Measurements from ENCODE around the gene PER1. TPM values are rescaled to one million over a fixed set of nuclear protein-coding genes. Genes with fewer than 3 reads are reported as not detected.

The PER1 gene
- total and polyA plus RNA-seq, 2 of the 13 experiments (the other 11 are each of a cell fraction or from before 2014, with no cell fraction given): 2.6 to 3.6 TPM

DNA sequence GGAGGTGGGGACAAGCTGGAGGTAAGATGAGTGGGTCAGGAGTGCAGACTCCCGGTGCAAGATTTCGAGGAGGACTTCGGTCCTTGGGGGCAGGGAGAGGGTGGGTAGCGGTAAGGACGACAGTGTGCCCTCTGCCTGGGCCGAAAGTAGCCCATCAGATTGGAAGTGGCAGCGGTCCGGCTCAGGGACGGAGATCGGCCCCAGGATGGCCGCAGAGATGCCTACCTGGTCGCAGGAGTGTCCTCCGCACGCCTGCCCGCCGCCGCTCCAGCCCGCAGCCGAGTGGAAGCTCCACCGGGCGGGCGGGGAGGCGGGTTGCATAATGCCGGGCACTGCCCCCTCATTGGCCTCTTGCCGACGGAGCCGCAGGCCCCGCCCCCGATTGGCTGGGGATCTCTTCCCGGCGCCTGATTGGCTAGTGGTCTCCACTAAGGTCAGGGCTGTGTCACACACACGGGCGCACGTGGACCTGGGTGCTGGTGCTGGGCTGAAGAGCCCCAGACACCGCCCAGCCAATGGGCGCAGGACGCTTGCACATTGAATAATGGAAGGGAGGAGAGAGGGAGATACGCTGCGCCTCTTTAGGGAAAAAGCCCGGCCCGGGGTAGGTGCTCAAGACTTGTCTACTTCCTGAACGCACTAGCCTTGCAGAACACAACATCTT, at the start of gene PER1 (continued):
- TF ChIP-seq, protein P1, sequence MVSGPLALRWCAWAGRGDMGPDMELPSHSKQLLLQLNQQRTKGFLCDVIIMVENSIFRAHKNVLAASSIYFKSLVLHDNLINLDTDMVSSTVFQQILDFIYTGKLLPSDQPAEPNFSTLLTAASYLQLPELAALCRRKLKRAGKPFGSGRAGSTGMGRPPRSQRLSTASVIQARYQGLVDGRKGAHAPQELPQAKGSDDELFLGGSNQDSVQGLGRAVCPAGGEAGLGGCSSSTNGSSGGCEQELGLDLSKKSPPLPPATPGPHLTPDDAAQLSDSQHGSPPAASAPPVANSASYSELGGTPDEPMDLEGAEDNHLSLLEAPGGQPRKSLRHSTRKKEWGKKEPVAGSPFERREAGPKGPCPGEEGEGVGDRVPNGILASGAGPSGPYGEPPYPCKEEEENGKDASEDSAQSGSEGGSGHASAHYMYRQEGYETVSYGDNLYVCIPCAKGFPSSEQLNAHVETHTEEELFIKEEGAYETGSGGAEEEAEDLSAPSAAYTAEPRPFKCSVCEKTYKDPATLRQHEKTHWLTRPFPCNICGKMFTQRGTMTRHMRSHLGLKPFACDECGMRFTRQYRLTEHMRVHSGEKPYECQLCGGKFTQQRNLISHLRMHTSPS (CRISPR knock-in tag; IDR thresholded peaks at IDR 0.05; ENCODE audit: low read depth): no peak
- TF ChIP-seq REPIN1 (CRISPR knock-in tag; IDR thresholded peaks at IDR 0.05; ENCODE audit: borderline replicate concordance, low read depth): no peak
- peak; percentile 29; the same call in 1 of the 2 replicates for TF ChIP-seq MED1 (CRISPR knock-in tag; IDR thresholded peaks at IDR 0.05)
- no peak for TF ChIP-seq SMAD3 (CRISPR knock-in tag; IDR thresholded peaks at IDR 0.05)
- TF ChIP-seq SALL1 (CRISPR knock-in tag; IDR thresholded peaks at IDR 0.05): peak; percentile 70
- no peak for TF ChIP-seq SNRNP70 (IDR thresholded peaks at IDR 0.05; ENCODE audit: low read depth, low read length)
- no peak for TF ChIP-seq ZNF619 (CRISPR knock-in tag; IDR thresholded peaks at IDR 0.05)
- no peak for TF ChIP-seq ZNF12 (CRISPR knock-in tag; IDR thresholded peaks at IDR 0.05)
- no peak for TF ChIP-seq KLF15 (CRISPR knock-in tag; IDR thresholded peaks at IDR 0.05; ENCODE audit: borderline replicate concordance)
- TF ChIP-seq ZNF121 (CRISPR knock-in tag; IDR thresholded peaks at IDR 0.05): no peak
- TF ChIP-seq, protein P2, sequence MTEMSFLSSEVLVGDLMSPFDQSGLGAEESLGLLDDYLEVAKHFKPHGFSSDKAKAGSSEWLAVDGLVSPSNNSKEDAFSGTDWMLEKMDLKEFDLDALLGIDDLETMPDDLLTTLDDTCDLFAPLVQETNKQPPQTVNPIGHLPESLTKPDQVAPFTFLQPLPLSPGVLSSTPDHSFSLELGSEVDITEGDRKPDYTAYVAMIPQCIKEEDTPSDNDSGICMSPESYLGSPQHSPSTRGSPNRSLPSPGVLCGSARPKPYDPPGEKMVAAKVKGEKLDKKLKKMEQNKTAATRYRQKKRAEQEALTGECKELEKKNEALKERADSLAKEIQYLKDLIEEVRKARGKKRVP (CRISPR knock-in tag; IDR thresholded peaks at IDR 0.05): no peak
- TF ChIP-seq SMARCE1 (IDR thresholded peaks at IDR 0.05; ENCODE audit: borderline replicate concordance): no peak
- TF ChIP-seq NFYC (CRISPR knock-in tag; IDR thresholded peaks at IDR 0.05): peak; percentile 80
- TF ChIP-seq, protein P3, sequence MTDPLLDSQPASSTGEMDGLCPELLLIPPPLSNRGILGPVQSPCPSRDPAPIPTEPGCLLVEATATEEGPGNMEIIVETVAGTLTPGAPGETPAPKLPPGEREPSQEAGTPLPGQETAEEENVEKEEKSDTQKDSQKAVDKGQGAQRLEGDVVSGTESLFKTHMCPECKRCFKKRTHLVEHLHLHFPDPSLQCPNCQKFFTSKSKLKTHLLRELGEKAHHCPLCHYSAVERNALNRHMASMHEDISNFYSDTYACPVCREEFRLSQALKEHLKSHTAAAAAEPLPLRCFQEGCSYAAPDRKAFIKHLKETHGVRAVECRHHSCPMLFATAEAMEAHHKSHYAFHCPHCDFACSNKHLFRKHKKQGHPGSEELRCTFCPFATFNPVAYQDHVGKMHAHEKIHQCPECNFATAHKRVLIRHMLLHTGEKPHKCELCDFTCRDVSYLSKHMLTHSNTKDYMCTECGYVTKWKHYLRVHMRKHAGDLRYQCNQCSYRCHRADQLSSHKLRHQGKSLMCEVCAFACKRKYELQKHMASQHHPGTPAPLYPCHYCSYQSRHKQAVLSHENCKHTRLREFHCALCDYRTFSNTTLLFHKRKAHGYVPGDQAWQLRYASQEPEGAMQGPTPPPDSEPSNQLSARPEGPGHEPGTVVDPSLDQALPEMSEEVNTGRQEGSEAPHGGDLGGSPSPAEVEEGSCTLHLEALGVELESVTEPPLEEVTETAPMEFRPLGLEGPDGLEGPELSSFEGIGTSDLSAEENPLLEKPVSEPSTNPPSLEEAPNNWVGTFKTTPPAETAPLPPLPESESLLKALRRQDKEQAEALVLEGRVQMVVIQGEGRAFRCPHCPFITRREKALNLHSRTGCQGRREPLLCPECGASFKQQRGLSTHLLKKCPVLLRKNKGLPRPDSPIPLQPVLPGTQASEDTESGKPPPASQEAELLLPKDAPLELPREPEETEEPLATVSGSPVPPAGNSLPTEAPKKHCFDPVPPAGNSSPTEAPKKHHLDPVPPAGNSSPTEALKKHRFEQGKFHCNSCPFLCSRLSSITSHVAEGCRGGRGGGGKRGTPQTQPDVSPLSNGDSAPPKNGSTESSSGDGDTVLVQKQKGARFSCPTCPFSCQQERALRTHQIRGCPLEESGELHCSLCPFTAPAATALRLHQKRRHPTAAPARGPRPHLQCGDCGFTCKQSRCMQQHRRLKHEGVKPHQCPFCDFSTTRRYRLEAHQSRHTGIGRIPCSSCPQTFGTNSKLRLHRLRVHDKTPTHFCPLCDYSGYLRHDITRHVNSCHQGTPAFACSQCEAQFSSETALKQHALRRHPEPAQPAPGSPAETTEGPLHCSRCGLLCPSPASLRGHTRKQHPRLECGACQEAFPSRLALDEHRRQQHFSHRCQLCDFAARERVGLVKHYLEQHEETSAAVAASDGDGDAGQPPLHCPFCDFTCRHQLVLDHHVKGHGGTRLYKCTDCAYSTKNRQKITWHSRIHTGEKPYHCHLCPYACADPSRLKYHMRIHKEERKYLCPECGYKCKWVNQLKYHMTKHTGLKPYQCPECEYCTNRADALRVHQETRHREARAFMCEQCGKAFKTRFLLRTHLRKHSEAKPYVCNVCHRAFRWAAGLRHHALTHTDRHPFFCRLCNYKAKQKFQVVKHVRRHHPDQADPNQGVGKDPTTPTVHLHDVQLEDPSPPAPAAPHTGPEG (CRISPR knock-in tag; IDR thresholded peaks at IDR 0.05): no peak
- no peak for TF ChIP-seq CC2D1A (CRISPR knock-in tag; IDR thresholded peaks at IDR 0.05)
- no peak for TF ChIP-seq BRD4 (CRISPR knock-in tag; IDR thresholded peaks at IDR 0.05)
- TF ChIP-seq IRX3 (CRISPR knock-in tag; IDR thresholded peaks at IDR 0.05; ENCODE audit: borderline replicate concordance, low read depth): no peak
- TF ChIP-seq CENPX (CRISPR knock-in tag; IDR thresholded peaks at IDR 0.05): no peak
- no peak for TF ChIP-seq ZNF235 (CRISPR knock-in tag; IDR thresholded peaks at IDR 0.05; ENCODE audit: borderline replicate concordance)
- TF ChIP-seq HMG20B (CRISPR knock-in tag; conservative IDR thresholded peaks at IDR 0.05): no peak
- TF ChIP-seq ZNF180 (CRISPR knock-in tag; IDR thresholded peaks at IDR 0.05; ENCODE audit: borderline replicate concordance, low read depth): no peak
- peak; percentile 7 for TF ChIP-seq AGO2 (optimal IDR thresholded peaks at IDR 0.05; ENCODE audit: low read depth, low read length)
- peak; percentile 55 for TF ChIP-seq SP2 (CRISPR knock-in tag; IDR thresholded peaks at IDR 0.05)

Data from HepG2 (cell line).